HG03575 (cell line): ENCODE results near the gene LRP5.
"Not testable (repeated sequence)": the region's sequence is repeated elsewhere in the genome, so short reads cannot be mapped to it uniquely, and the experiment has no call there.

Source experiments
- ATAC-seq: cut with Tn5 transposase; IDR thresholded peaks from one replicate; pipeline ENCODE4 v1.9.1; 2021; ENCODE audit not compliant: unreplicated experiment, insufficient number of reproducible peaks, low FRiP score; ENCODE audit errors: extremely low read depth

The LRP5 gene

GRCh38 chr11:68442433-68442832 lies 130.0 kb downstream of the LRP5 start:
- ATAC-seq, result no peak

GRCh38 chr11:68444566-68444965 lies 132.2 kb downstream of the LRP5 start:
- no peak for ATAC-seq

- no peak for ATAC-seq
Measured at GRCh38 chr11:68445531-68446035, 133.2 kb downstream of the LRP5 start.

GRCh38 chr11:68446046-68446725 lies 133.8 kb downstream of the LRP5 start:
- ATAC-seq, result no peak

- no peak for ATAC-seq
Measured at GRCh38 chr11:68447015-68447801, 134.8 kb downstream of the LRP5 start.

- not testable (repeated sequence) for ATAC-seq
Measured at GRCh38 chr11:68447914-68448313, 135.5 kb downstream of the LRP5 start.

- no peak for ATAC-seq
Measured at GRCh38 chr11:68448604-68449011, 136.2 kb downstream of the LRP5 start.

GRCh38 chr11:68449951-68450350 lies 137.6 kb downstream of the LRP5 start:
- no peak for ATAC-seq

- no peak for ATAC-seq
Measured at GRCh38 chr11:68450711-68451110, 138.3 kb downstream of the LRP5 start.

- no peak for ATAC-seq
Measured at GRCh38 chr11:68454767-68455166, 142.4 kb downstream of the LRP5 start.

- no peak for ATAC-seq
Measured at GRCh38 chr11:68455485-68455884, 143.1 kb downstream of the LRP5 start.

- ATAC-seq, result no peak
Measured at GRCh38 chr11:68457216-68457897, 145.0 kb downstream of the LRP5 start.

GRCh38 chr11:68457898-68458249 lies 145.5 kb downstream of the LRP5 start:
- ATAC-seq, result no peak

- not testable (repeated sequence) for ATAC-seq
Measured at GRCh38 chr11:68458340-68458739, 145.9 kb downstream of the LRP5 start.

- ATAC-seq, result no peak
Measured at GRCh38 chr11:68459886-68460740, 147.7 kb downstream of the LRP5 start.

- ATAC-seq, result no peak
Measured at GRCh38 chr11:68460741-68461574, 148.6 kb downstream of the LRP5 start, which contains the start of gene PPP6R3. TSS of gene PPP6R3 (plus strand) at chr11:68460752. CDS start at chr11:68537665, 76,913 bp downstream.

GRCh38 chr11:68461575-68461917 lies 149.2 kb downstream of the LRP5 start:
- no peak for ATAC-seq

GRCh38 chr11:68463714-68464113 lies 151.3 kb downstream of the LRP5 start:
- ATAC-seq, result no peak
